22Rv1 (cell line): ENCODE data around the gene PMS2.

Experiments used
- H3K27ac ChIP-seq: fragments of 450-650 bp; 2 replicates; pipeline ENCODE4 v1.5.1; 2017
- ZFX ChIP-seq: fragments of 450-650 bp; IDR thresholded peaks from 2 replicates; pipeline ENCODE4 v1.6.1; 2017; ENCODE audit warnings: antibody characterized with exemption, borderline replicate concordance
- TF ChIP-seq, protein P1 (sequence below): fragments of 450-650 bp; IDR thresholded peaks from 2 replicates; pipeline ENCODE4 v1.5.1; 2017; ENCODE audit warnings: mild to moderate bottlenecking

PMS2 gene

DNA sequence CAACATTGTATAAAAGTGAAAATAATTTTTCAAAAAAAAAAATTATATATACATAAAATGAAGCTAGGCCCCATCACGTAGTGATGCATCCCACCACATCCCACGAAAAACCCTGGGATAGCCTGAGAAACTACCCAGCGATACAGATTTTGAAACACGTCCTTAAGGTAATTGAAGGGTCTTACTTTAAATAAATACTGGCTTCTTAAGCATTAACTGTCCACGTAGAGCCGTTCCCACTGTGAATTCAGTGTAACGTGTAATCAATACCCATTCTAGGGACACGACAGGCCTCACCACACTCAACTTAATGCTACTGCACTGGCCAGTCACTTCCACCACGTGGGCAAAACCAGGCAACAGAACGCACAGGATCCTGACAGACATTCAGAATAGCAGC, 26.3 kb upstream of the PMS2 start:
- no peak overlapping the region for H3K27ac ChIP-seq
- TF ChIP-seq, protein P1, sequence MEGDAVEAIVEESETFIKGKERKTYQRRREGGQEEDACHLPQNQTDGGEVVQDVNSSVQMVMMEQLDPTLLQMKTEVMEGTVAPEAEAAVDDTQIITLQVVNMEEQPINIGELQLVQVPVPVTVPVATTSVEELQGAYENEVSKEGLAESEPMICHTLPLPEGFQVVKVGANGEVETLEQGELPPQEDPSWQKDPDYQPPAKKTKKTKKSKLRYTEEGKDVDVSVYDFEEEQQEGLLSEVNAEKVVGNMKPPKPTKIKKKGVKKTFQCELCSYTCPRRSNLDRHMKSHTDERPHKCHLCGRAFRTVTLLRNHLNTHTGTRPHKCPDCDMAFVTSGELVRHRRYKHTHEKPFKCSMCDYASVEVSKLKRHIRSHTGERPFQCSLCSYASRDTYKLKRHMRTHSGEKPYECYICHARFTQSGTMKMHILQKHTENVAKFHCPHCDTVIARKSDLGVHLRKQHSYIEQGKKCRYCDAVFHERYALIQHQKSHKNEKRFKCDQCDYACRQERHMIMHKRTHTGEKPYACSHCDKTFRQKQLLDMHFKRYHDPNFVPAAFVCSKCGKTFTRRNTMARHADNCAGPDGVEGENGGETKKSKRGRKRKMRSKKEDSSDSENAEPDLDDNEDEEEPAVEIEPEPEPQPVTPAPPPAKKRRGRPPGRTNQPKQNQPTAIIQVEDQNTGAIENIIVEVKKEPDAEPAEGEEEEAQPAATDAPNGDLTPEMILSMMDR: no peak
- TF ChIP-seq ZFX: no peak

DNA sequence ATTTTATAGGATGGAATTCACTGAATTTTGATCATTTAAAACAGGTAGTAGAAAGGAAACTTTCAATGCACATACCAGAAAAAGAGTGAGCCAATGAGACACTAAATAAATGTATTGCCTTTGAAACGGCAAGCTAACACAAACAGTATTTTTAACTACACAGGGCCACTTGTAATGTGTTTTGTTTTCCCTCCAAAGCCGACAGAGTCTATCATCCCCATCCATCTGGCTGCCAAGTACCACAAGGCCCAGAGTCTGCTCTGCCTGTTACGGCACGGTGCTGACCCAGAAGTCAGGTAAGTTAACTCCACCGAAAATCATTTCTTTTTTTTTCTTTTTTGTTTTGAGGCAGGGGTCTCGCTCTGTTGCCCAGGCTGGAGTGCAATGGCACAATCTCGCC, 23.8 kb upstream of the PMS2 start:
- TF ChIP-seq, protein P1: no peak
- TF ChIP-seq ZFX: no peak
- H3K27ac ChIP-seq: no peak overlapping the region

DNA sequence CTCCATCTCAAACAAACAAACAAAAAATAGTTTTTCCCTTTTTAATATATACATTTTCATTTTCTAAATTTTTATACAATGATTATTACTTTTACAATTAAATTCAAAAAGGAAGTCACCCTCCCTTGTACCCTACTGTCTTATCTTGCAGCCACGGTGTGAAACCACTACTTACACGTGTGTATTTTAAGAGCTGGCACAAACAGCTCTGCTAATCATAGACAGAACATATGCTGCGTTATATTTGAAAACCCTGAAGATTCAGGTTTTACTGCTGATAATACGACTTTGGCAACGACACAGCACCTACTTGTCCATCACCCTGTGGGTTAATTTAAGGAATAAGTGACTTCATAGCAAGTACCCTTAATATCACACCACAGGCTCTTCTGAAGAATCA, 23.3 kb upstream of the PMS2 start:
- H3K27ac ChIP-seq: no peak overlapping the region
- no peak for TF ChIP-seq ZFX
- TF ChIP-seq, protein P1: no peak

DNA sequence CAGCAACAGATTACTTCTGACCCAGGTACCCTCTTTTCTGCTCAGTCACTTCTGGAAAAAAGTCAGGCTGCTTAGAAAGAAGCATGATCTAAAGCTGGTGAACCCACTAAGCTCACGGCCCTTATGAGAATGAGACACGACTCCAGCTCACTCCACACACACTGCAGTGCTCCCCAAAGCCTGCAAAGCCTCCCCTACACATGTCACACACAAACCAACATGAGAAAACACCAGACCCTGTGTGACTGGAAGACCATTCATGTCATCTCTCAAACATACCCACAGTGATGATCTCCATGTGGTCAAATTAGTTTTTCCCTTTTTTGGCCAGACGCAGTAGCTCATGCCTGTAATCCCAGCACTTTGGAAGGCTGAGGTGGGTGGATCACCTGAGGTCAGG, 22.7 kb upstream of the PMS2 start:
- TF ChIP-seq, protein P1: no peak
- no peak overlapping the region for H3K27ac ChIP-seq

DNA sequence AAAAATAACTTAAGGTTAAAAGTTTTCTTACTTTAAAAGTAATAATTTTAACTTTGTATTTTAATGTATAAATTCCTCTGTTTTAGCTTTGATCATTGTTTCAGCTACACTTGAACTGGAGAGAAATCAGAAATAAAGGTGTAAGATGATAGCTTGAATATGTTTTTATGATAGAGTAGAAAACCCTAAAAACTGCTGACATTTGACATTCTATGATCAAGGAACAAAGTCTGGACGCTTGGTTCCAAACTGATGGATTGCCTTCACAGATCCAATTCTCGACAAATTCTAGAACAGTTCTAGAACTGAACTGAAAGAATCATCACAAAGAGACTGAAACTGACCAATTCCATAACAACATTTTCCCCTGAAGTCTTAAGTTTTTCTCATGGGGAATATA, 22.1 kb upstream of the PMS2 start, which contains the start of gene ANKRD61:
TSS of gene ANKRD61 (plus strand) at position 389 of the 400 bp plus-strand sequence. CDS start at position 389, 0 bp downstream.
- no peak for TF ChIP-seq ZFX
- TF ChIP-seq, protein P1: no peak
- H3K27ac ChIP-seq: no peak within 1 kb of the TSS

DNA sequence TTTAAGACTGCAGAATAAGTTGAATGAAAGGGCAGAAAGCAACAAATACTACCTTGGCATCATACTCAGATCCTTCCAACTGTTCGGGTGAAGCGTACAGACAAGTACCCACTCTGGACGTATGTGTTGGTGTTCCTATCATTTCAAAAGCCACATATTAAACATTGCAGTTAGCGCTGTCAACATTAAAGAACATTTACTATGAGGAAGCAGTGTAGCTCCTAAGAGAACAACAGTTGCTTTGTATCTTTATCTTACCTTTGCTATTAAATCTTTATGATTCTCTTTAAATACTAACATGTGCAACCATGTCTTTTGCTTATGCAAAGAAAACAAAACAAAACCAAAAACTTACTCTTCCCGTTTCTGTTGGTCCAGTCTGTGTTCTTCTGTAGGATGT, 19.7 kb upstream of the PMS2 start:
- no peak for TF ChIP-seq ZFX
- TF ChIP-seq, protein P1: no peak
- peak overlapping the region; percentile 14; the same call in 1 of the 2 replicates for H3K27ac ChIP-seq

DNA sequence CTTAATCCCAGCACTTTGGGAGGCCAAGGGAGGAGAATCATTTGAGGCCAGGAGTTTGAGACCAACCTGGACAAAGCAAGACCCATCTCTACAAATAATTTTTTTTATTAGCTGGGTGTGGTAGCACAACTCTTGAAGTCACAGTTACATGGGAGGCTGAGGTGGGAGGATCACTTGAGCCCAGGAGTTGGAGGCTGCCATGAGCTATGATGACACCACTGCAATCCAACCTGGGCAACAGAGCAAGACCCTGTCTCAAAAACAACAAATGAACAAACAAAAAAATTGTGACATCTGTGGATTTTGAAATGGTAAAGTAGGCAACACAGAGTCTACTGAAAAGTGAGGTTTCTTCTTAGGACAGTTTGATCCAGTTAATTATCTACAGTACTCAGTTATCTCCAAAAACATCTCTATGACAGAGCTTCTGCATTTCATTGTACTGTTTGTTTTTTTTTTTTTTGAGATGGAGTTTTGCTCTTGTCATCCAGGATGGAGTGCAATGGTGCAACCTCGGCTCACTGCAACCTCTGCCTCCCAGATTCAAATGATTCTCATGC, 19.0 kb upstream of the PMS2 start:
- peak overlapping the region; percentile 14; the same call in 1 of the 2 replicates for H3K27ac ChIP-seq
- TF ChIP-seq, protein P1: no peak
- no peak for TF ChIP-seq ZFX
